ENCODE data around the gene KLF4. TPM values are rescaled to one million over a fixed set of nuclear protein-coding genes. Genes with fewer than 3 reads are reported as not detected.

Gene KLF4
- 16.7 and 26.2 TPM in 2 replicates for total RNA-seq (2012; rRNA removed)

DNA sequence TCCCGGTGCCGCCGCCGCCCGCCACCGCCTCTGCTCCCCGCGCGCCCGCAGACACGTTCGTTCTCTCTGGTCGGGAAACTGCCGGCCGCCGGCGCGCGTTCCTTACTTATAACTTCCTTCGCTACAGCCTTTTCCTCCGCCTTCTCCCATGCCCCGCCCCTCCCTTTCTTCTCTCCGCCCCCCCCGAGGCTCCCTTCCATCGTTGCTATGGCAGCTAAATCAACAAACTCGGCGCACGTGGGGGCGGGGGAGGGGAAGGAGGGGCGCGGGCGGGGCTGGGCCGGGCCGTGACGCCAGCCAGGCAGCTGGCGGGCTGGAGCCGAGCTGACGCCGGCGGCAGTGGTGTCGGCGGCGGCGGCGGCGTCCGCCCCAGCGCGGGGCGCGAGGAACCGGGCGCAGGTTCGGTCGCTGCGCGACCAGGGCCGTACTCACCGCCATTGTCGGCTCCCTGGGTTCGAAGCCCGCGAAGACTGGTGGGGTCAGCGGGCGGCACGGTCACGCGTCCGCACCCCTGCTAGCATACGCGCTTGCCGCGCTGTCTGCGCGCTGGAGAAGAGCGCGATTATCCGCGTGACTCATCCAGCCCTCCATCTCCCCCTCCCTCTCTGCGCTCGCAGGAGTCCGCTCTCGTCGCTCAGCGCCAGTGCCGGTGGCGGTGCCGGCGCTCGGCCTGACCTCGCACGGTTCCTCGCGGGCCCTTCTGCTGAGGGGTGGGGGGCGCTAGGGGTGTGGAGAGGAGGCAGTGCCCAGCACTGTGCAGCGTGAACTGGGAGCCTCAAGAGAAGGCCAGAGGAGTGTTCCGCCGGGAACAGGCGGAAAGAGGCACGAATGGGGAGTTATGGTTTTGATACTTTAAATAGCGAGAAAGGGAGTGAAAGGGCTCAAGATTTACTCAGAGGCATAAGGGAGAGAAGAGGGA is at the start of gene KLF4:
Gene KLF4 (minus strand): TSS at position 83 of the 919 bp plus-strand sequence. CDS start 597 bp downstream, outside the sequence.
- Histone ChIP-seq H3K4me1 (ENCODE audit: control insufficient read depth, insufficient read depth, low read length) (peaks cover 43% of the 10 kb centered on the region), H3K9ac (ENCODE audit: low read depth, low read length) (peak within 1 kb of the TSS; percentile 95)

DNA sequence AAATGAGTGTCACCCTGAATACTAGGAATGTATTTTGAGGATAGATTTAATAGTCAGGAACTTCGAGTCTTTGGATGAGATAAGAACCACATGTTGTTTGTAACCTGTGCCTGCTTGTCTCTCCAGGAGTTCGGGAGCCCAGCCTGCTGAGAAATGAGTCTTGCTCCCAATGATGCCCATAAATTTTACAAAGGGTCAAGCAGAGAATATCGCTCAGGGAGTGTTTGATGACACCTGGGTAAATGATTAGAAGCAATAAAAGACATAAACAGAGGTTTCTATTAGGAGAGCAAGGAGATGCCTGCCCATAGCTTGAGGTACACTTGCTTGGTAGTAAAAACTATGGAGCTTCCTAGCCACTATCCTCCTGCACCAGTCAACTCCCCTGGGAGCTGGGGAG is 46.9 kb upstream of the KLF4 start:
- Histone ChIP-seq H3K27me3 (ENCODE audit: control insufficient read depth, insufficient read depth, low read length) (no peaks in the 10 kb centered on the region), H3K4me2 (ENCODE audit: low read length) (no peak overlapping the region), H3K36me3 (ENCODE audit: insufficient read depth, low read length) (no peaks in the 10 kb centered on the region), H3K9ac (ENCODE audit: low read depth, low read length) (no peak overlapping the region), H3K4me1 (ENCODE audit: control insufficient read depth, insufficient read depth, low read length) (no peaks in the 10 kb centered on the region), H3K9me3 (replicated peaks; ENCODE audit: low read length) (no peaks in the 10 kb centered on the region), H3K4me3 (ENCODE audit: low read length) (no peak overlapping the region)

More for the DNA sequence above, at the start of gene KLF4:
- Histone ChIP-seq H3K9me3 (replicated peaks; ENCODE audit: low read length) (no peaks in the 10 kb centered on the region), H3K36me3 (ENCODE audit: insufficient read depth, low read length) (peaks cover 27% of the 10 kb centered on the region), H3K27me3 (ENCODE audit: control insufficient read depth, insufficient read depth, low read length) (no peaks in the 10 kb centered on the region), H3K4me2 (ENCODE audit: low read length) (peak within 1 kb of the TSS; percentile 97), H3K4me3 (ENCODE audit: low read length) (peak within 1 kb of the TSS; percentile 95)

DNA sequence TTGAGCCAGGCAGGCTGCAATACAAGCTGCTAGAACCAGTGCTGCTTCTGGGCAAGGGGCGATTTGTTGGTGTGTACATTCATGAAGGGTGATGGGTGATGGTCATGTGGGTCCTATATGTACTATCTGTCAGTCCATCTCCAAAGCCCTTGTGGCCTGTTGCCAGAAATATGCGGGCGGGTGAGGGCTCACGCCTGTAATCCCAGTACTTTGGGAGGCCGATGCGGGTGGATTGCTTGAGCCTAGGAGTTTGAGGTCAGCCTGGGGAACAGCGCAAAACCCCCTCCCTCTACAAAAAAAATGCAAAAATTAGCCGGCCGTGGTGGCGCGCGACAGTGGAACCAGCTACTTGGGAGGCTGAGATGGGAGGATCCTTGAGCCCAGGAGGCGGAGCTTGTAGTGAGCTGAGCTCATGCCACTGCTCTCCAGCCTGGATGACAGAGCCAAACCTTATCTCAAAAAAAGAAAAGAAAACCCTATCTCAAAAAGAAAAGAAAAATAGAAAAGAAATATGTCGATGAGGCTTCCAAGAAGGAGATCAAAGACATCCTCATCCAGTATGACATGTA is 45.0 kb upstream of the KLF4 start:
- Histone ChIP-seq H3K4me1 (ENCODE audit: control insufficient read depth, insufficient read depth, low read length) (no peaks in the 10 kb centered on the region), H3K36me3 (ENCODE audit: insufficient read depth, low read length) (no peaks in the 10 kb centered on the region), H3K4me2 (ENCODE audit: low read length) (no peak overlapping the region), H3K9ac (ENCODE audit: low read depth, low read length) (no peak overlapping the region), H3K9me3 (replicated peaks; ENCODE audit: low read length) (no peaks in the 10 kb centered on the region), H3K27me3 (ENCODE audit: control insufficient read depth, insufficient read depth, low read length) (no peaks in the 10 kb centered on the region), H3K4me3 (ENCODE audit: low read length) (no peak overlapping the region)

DNA sequence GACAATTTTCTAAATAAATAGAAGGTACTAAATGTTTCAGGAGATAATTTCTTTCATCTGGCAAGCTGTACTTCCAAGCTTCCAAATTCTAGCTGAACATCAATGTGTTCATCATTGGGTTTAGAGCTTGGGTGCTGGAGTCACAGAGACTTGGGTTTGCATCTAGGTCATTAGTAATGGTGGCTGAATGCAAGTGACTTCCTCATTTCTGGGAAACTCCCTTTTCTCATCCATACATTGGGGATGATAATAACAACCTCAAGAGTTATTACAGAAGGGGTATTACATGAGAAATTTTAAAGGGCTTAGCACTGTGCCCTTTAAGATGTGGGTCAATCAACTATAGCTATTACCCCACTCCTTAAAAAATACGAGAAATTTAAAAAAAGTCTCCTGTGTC is 41.1 kb upstream of the KLF4 start:
- Histone ChIP-seq H3K4me1 (ENCODE audit: control insufficient read depth, insufficient read depth, low read length) (no peaks in the 10 kb centered on the region), H3K4me3 (ENCODE audit: low read length) (no peak overlapping the region), H3K4me2 (ENCODE audit: low read length) (no peak overlapping the region), H3K36me3 (ENCODE audit: insufficient read depth, low read length) (no peaks in the 10 kb centered on the region), H3K27me3 (ENCODE audit: control insufficient read depth, insufficient read depth, low read length) (no peaks in the 10 kb centered on the region), H3K9me3 (replicated peaks; ENCODE audit: low read length) (no peaks in the 10 kb centered on the region), H3K9ac (ENCODE audit: low read depth, low read length) (no peak overlapping the region)

DNA sequence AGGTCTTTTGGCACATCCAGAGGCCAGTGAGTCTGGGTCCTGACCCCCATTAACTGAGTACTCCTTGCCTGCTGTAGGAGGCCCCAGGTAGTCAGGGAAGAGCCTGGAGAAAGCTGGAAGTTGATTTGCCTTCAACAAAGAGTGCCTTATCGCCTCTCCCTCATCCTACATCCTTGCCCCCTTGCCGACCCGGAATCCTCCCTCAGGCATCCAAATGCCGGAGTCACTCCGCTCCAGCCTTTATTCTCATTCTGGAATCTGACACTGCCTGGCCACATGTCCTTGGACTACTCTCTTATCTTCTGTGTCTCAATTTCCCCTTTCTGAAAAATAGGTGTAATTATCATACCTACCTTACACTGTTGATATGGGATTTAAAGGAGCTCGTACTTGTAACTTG is 39.1 kb upstream of the KLF4 start:
- Histone ChIP-seq H3K4me3 (ENCODE audit: low read length) (no peak overlapping the region), H3K9ac (ENCODE audit: low read depth, low read length) (no peak overlapping the region), H3K4me1 (ENCODE audit: control insufficient read depth, insufficient read depth, low read length) (no peaks in the 10 kb centered on the region), H3K9me3 (replicated peaks; ENCODE audit: low read length) (no peaks in the 10 kb centered on the region), H3K36me3 (ENCODE audit: insufficient read depth, low read length) (no peaks in the 10 kb centered on the region), H3K4me2 (ENCODE audit: low read length) (no peak overlapping the region), H3K27me3 (ENCODE audit: control insufficient read depth, insufficient read depth, low read length) (no peaks in the 10 kb centered on the region)

DNA sequence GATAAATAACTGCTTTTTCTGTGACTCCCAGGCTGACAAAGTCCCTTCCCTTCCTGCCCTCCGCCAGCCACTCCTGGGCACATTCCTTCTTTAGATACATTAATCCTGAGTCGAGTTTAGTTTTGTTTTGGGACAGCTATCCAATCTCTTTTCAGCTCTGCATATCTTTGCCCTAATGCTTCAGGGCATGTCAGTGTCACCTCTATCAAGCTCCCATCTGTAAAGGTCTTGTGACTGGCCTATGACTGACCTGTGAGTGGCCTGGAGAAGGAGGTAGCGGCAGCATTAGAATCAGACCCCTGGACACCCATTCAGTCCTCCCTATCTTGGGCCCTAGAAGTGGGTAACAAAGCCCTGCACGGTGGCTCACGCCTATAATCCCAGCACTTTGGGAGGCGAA is 34.0 kb upstream of the KLF4 start:
- no peaks in the 10 kb centered on the region for H3K27me3 ChIP-seq (ENCODE audit: control insufficient read depth, insufficient read depth, low read length)

DNA sequence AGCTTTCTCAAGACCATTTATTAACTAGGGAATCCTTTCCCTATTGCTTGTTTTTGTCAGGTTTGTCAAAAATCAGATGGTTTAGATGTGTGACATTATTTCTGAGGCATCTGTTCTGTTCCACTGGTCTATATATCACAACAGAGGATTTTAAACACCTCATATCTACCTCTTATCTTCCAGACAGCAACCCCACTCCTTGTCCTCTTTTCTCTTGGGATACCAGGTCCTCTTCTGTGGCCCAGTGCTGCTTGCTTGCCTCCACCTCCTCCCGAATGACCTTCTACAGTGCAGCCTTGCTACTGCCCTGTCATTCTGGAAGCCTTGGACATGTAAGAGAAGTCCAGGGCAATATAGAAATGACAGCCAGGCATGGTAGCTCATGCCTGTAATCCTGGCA is 30.6 kb upstream of the KLF4 start:
- H3K9ac ChIP-seq (ENCODE audit: low read depth, low read length): no peak overlapping the region

More for the DNA sequence above, 34.0 kb upstream of the KLF4 start:
- Histone ChIP-seq H3K4me1 (ENCODE audit: control insufficient read depth, insufficient read depth, low read length) (no peaks in the 10 kb centered on the region), H3K4me3 (ENCODE audit: low read length) (no peak overlapping the region), H3K9ac (ENCODE audit: low read depth, low read length) (no peak overlapping the region), H3K9me3 (replicated peaks; ENCODE audit: low read length) (no peaks in the 10 kb centered on the region), H3K4me2 (ENCODE audit: low read length) (no peak overlapping the region), H3K36me3 (ENCODE audit: insufficient read depth, low read length) (no peaks in the 10 kb centered on the region)

DNA sequence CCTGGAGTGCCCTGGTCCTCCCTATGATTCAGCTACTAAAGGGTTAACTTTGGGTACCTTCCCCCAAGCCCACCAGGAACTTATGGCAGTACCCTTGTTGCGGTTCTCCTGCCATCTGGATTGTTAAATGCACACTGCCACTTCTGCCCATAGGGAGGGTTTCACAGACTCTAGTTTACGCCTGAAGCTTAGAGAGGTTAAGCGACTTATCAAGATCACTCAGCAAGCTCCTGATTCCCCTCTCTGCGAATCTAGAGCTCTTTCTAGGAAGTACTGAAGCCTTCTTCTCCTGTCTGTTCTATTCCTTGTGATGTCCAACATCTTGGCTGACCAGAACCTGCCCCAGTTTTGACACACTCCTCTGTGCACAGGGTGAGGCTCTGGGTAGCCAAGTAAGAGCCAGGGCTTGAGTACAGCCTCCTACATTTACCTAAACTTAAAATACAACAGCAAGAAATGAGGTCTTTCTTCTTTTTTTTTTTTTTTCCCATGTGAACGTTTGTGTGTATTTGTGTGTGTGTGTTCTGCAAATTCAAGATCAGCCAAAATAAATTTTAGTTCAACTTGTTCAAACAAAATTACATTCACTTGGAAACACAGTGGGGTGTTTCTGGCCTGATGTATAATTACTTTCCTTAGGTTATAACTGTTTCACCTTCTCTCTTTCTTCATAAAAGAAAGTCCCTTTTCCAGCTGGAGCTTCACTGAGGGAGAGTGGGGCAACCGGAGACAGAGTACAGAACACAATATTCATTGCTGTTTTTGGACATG is 28.7 kb upstream of the KLF4 start:
- H3K27me3 ChIP-seq (ENCODE audit: control insufficient read depth, insufficient read depth, low read length): no peaks in the 10 kb centered on the region
- no peak overlapping the region for H3K4me2 ChIP-seq (ENCODE audit: low read length)
- H3K9ac ChIP-seq (ENCODE audit: low read depth, low read length): no peak overlapping the region
- H3K9me3 ChIP-seq (replicated peaks; ENCODE audit: low read length): no peaks in the 10 kb centered on the region
- no peak overlapping the region for H3K4me3 ChIP-seq (ENCODE audit: low read length)
- H3K36me3 ChIP-seq (ENCODE audit: insufficient read depth, low read length): no peaks in the 10 kb centered on the region
- no peaks in the 10 kb centered on the region for H3K4me1 ChIP-seq (ENCODE audit: control insufficient read depth, insufficient read depth, low read length)

More for the DNA sequence above, 30.6 kb upstream of the KLF4 start:
- no peaks in the 10 kb centered on the region for H3K4me1 ChIP-seq (ENCODE audit: control insufficient read depth, insufficient read depth, low read length)
- no peak overlapping the region for H3K4me3 ChIP-seq (ENCODE audit: low read length)
- H3K9me3 ChIP-seq (replicated peaks; ENCODE audit: low read length): no peaks in the 10 kb centered on the region
- no peaks in the 10 kb centered on the region for H3K36me3 ChIP-seq (ENCODE audit: insufficient read depth, low read length)
- no peak overlapping the region for H3K4me2 ChIP-seq (ENCODE audit: low read length)
- H3K27me3 ChIP-seq (ENCODE audit: control insufficient read depth, insufficient read depth, low read length): no peaks in the 10 kb centered on the region

DNA sequence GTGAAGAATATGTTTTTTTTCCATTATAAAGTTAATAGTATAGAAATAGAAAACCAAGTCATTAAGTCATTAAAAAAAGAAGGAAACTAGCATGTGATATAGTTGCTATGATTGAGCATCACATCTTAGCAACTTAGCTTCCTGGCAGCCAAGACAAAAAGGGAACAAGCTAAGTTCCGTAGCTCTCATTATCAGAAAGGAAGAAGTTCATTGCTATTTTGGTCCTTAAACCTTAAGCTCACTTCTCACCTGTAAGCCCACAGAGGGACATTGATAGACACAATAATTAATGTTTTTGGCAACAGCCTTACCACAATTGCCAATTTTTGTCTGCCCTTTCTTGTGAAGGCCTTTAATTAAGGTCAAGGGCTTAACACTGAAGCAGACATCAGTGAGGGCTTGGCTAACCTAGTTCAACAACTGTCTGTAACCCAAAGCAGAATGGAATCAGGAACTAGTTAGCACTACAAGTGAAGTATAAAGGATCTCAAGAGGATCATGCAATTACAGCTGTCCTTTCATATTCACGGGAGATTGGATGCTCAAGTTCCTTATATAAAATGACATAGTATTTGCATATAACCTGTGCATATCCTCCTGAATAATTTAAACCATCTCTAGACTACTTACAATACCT is 24.0 kb upstream of the KLF4 start:
- Histone ChIP-seq H3K36me3 (ENCODE audit: insufficient read depth, low read length) (no peaks in the 10 kb centered on the region), H3K9ac (ENCODE audit: low read depth, low read length) (no peak overlapping the region), H3K4me3 (ENCODE audit: low read length) (no peak overlapping the region), H3K4me2 (ENCODE audit: low read length) (no peak overlapping the region), H3K4me1 (ENCODE audit: control insufficient read depth, insufficient read depth, low read length) (no peaks in the 10 kb centered on the region), H3K9me3 (replicated peaks; ENCODE audit: low read length) (no peaks in the 10 kb centered on the region), H3K27me3 (ENCODE audit: control insufficient read depth, insufficient read depth, low read length) (no peaks in the 10 kb centered on the region)

DNA sequence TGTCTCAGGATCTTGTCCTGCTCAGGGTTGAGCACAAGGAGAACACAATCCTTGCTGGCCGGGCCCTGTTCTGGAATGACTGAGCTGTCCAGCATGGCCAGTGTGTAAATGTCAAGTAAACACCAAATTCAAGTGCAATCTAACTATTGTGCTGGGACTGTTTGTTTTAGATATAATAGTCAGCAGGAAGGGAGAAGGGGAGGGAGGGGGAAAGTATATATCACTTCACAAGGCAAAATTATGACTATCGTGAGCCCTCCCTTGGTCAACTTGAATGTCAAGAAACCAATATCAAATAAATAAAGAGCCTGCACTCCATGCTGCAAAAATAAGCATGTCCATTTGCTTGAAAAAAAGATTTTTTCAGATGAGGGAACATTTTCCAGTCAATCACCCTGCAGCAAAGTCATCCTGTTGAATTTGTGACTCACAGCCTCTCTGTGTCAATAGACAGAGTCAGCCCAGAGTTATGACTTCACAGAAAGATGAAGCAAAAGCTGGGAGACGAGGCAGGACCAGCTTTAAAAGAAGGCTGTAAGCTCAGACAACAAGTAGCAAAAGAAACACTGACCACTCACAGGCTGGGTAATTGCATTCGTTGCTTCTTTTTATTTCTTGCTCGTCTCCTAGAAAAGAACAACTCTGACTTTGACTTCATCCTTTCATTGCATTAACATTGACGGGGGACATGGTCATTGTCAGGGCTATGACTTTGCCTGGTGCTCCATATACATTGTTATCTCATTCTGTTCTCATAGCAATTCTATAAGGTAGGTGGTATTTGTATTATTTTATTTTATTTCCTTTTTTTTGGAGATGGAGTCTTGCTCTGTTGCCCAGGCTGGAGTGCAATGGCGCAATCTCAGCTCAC is 15.3 kb upstream of the KLF4 start:
- Histone ChIP-seq H3K27me3 (ENCODE audit: control insufficient read depth, insufficient read depth, low read length) (no peaks in the 10 kb centered on the region), H3K4me3 (ENCODE audit: low read length) (peak overlapping the region; percentile 7), H3K4me1 (ENCODE audit: control insufficient read depth, insufficient read depth, low read length) (peaks cover 24% of the 10 kb centered on the region), H3K4me2 (ENCODE audit: low read length) (peak overlapping the region; percentile 69), H3K9ac (ENCODE audit: low read depth, low read length) (peak overlapping the region; percentile 32), H3K9me3 (replicated peaks; ENCODE audit: low read length) (no peaks in the 10 kb centered on the region), H3K36me3 (ENCODE audit: insufficient read depth, low read length) (no peaks in the 10 kb centered on the region)
